Measurements from ENCODE around the gene KIDINS220.

Gene KIDINS220

DNA sequence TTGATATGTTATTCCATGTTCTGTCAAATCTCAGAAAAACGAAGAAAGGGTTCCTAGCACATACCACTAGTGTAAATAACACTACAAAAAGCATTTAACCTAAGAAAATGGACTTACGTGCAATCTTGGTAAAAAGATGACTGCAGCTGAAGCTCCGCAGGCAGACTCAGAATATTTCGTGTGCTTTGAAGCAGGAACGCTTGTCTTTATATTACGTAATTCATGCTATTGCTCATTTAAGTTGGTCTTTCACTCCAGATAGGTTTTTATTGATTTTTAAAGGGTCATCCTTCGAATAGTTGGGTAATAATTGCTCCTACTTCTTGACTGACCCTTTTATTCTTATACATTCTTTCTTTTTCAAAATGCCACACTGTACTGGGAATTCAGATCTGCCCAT, 111.6 kb downstream of the KIDINS220 start:
- Histone ChIP-seq H3K4ac (ENCODE audit: low read depth in 1 of 2, low read length in 2 of 2) (no peak overlapping the region), H3K14ac (ENCODE audit: low read length in 2 of 2) (no peak overlapping the region), H3K23ac (ENCODE audit: low read length in 2 of 2) (no peak overlapping the region), H2BK15ac (ENCODE audit: low read depth, poor library complexity, severe bottlenecking) (no peak overlapping the region), H3K79me1 (replicated peaks; ENCODE audit: low read length, poor library complexity, severe bottlenecking) (peaks cover 4% of the 10 kb centered on the region), H4K91ac (ENCODE audit: low read length) (no peak overlapping the region), H3K9ac (ENCODE audit: low read length) (no peak overlapping the region), H3K36me3 (ENCODE audit: control insufficient read depth in 1 of 2, insufficient read depth in 2 of 2, low read depth in 1 of 2, low read length in 2 of 2) (peaks cover 24 to 42% of the 10 kb centered on the region in 2 experiments), H2AFZ (ENCODE audit: low read depth, low read length) (no peak overlapping the region), H3K9me3 (ENCODE audit: control insufficient read depth, low read length) (no peaks in the 10 kb centered on the region), H2BK5ac (ENCODE audit: low read depth, low read length, poor library complexity, severe bottlenecking) (no peak overlapping the region), H3K4me2 (ENCODE audit: low read length, poor library complexity, severe bottlenecking) (no peak overlapping the region), H4K8ac (ENCODE audit: low read length) (no peak overlapping the region), H2AK5ac (ENCODE audit: low read length, severe bottlenecking) (no peak overlapping the region), H2BK120ac (ENCODE audit: low read depth, low read length) (no peak overlapping the region), H3K18ac (ENCODE audit: low read depth in 1 of 2, low read length in 2 of 2) (no peak overlapping the region), H3K27me3 (ENCODE audit: control insufficient read depth in 1 of 2, insufficient read depth in 1 of 2, low read length in 2 of 2) (no peaks in the 10 kb centered on the region), H3K4me3 (ENCODE audit: insufficient read depth in 1 of 2, low read depth in 1 of 2, low read length in 2 of 2) (no peak overlapping the region), H3K27ac (ENCODE audit: low read length, poor library complexity, severe bottlenecking) (no peak overlapping the region), H3K4me1 (ENCODE audit: control insufficient read depth, insufficient read depth, low read depth, low read length) (peaks cover 3% of the 10 kb centered on the region), H2BK12ac (ENCODE audit: low read length in 2 of 2) (no peak overlapping the region)
- WGBS = 95% methylated on average over 7 of the region's 7 CpGs
- no peak for DNase-seq

DNA sequence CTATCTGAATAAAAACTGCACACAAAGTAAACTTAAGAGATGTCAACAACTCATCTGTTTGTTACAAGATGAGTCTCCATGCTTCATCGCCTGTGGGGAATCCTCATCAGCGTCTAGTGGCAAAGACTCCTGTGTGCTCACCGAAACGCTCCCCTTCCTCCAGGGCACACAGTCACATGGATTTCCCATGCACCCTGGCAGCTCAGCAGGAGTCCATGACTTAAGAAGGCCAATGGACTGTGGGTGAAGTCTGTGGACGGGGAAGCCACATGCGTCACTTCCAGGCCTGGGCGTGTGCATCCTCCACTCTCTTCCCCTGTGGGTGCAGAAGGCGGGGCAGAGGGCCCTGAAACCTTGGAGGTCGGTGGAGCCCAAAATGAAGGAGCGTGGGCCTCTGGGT, 114.4 kb downstream of the KIDINS220 start:
- H3K23ac ChIP-seq (ENCODE audit: low read length in 2 of 2) = no peak overlapping the region

DNA sequence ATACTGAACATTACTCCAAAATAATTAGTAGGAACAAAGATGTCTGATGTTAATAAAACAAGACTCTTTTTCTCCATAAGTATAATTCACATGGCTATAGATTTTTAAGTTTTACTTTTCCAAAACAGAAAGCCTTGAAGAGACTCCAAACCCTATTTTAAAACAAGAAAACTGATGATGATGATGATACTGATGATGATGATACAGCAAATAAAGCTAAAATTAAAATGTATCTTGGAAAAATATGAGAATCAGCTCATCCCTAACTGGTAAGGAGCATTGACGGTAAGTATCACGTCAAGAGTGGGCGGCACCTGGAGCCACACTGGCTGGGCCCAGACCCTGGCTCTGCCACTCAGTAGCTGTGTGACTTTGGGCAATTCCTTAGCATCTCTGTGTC, 116.0 kb downstream of the KIDINS220 start:
- H3K14ac ChIP-seq (ENCODE audit: low read length in 2 of 2) = no peak overlapping the region
- H3K27ac ChIP-seq (ENCODE audit: low read length, poor library complexity, severe bottlenecking) = no peak overlapping the region
- no peak overlapping the region for H2AFZ ChIP-seq (ENCODE audit: low read depth, low read length)
- no peak overlapping the region for H3K4ac ChIP-seq (ENCODE audit: low read depth in 1 of 2, low read length in 2 of 2)
- WGBS = 97% methylated on average over 3 of the region's 3 CpGs
- no peak overlapping the region for H3K9ac ChIP-seq (ENCODE audit: low read length)
- H3K23ac ChIP-seq (ENCODE audit: low read length in 2 of 2) = no peak overlapping the region
- H3K4me1 ChIP-seq (ENCODE audit: control insufficient read depth, insufficient read depth, low read depth, low read length) = peaks cover 5% of the 10 kb centered on the region
- H3K36me3 ChIP-seq (ENCODE audit: control insufficient read depth in 1 of 2, insufficient read depth in 2 of 2, low read depth in 1 of 2, low read length in 2 of 2) = peaks cover under 1 to 3% of the 10 kb centered on the region in 2 experiments
- H2BK12ac ChIP-seq (ENCODE audit: low read length in 2 of 2) = no peak overlapping the region
- no peak overlapping the region for H2BK5ac ChIP-seq (ENCODE audit: low read depth, low read length, poor library complexity, severe bottlenecking)
- no peak for DNase-seq
- H3K27me3 ChIP-seq (ENCODE audit: control insufficient read depth in 1 of 2, insufficient read depth in 1 of 2, low read length in 2 of 2) = no peaks in the 10 kb centered on the region
- no peak overlapping the region for H3K4me2 ChIP-seq (ENCODE audit: low read length, poor library complexity, severe bottlenecking)
- H4K8ac ChIP-seq (ENCODE audit: low read length) = no peak overlapping the region
- H4K91ac ChIP-seq (ENCODE audit: low read length) = no peak overlapping the region
- H2BK120ac ChIP-seq (ENCODE audit: low read depth, low read length) = no peak overlapping the region
- no peak overlapping the region for H3K18ac ChIP-seq (ENCODE audit: low read depth in 1 of 2, low read length in 2 of 2)
- no peak overlapping the region for H2AK5ac ChIP-seq (ENCODE audit: low read length, severe bottlenecking)
- no peaks in the 10 kb centered on the region for H3K79me1 ChIP-seq (replicated peaks; ENCODE audit: low read length, poor library complexity, severe bottlenecking)
- H2BK15ac ChIP-seq (ENCODE audit: low read depth, poor library complexity, severe bottlenecking) = no peak overlapping the region
- H3K4me3 ChIP-seq (ENCODE audit: insufficient read depth in 1 of 2, low read depth in 1 of 2, low read length in 2 of 2) = no peak overlapping the region
- H3K9me3 ChIP-seq (ENCODE audit: control insufficient read depth, low read length) = peaks cover 1% of the 10 kb centered on the region

More for the DNA sequence above, 114.4 kb downstream of the KIDINS220 start:
- no peak overlapping the region for H4K8ac ChIP-seq (ENCODE audit: low read length)
- H2BK5ac ChIP-seq (ENCODE audit: low read depth, low read length, poor library complexity, severe bottlenecking) = no peak overlapping the region
- H3K79me1 ChIP-seq (replicated peaks; ENCODE audit: low read length, poor library complexity, severe bottlenecking) = no peaks in the 10 kb centered on the region
- no peak overlapping the region for H3K18ac ChIP-seq (ENCODE audit: low read depth in 1 of 2, low read length in 2 of 2)
- no peak for DNase-seq
- no peaks in the 10 kb centered on the region for H3K27me3 ChIP-seq (ENCODE audit: control insufficient read depth in 1 of 2, insufficient read depth in 1 of 2, low read length in 2 of 2)
- no peak overlapping the region for H4K91ac ChIP-seq (ENCODE audit: low read length)
- H2AK5ac ChIP-seq (ENCODE audit: low read length, severe bottlenecking) = no peak overlapping the region
- H3K36me3 ChIP-seq (ENCODE audit: control insufficient read depth in 1 of 2, insufficient read depth in 2 of 2, low read depth in 1 of 2, low read length in 2 of 2) = peaks cover 9 to 17% of the 10 kb centered on the region in 2 experiments
- no peak overlapping the region for H3K27ac ChIP-seq (ENCODE audit: low read length, poor library complexity, severe bottlenecking)
- no peak overlapping the region for H3K4ac ChIP-seq (ENCODE audit: low read depth in 1 of 2, low read length in 2 of 2)
- 96% methylated on average over 7 of the region's 10 CpGs for WGBS
- H2BK120ac ChIP-seq (ENCODE audit: low read depth, low read length) = no peak overlapping the region
- H3K4me2 ChIP-seq (ENCODE audit: low read length, poor library complexity, severe bottlenecking) = no peak overlapping the region
- no peak overlapping the region for H2BK12ac ChIP-seq (ENCODE audit: low read length in 2 of 2)
- H2AFZ ChIP-seq (ENCODE audit: low read depth, low read length) = no peak overlapping the region
- H2BK15ac ChIP-seq (ENCODE audit: low read depth, poor library complexity, severe bottlenecking) = no peak overlapping the region
- H3K14ac ChIP-seq (ENCODE audit: low read length in 2 of 2) = no peak overlapping the region
- H3K4me1 ChIP-seq (ENCODE audit: control insufficient read depth, insufficient read depth, low read depth, low read length) = peaks cover 5% of the 10 kb centered on the region
- no peak overlapping the region for H3K9ac ChIP-seq (ENCODE audit: low read length)
- H3K4me3 ChIP-seq (ENCODE audit: insufficient read depth in 1 of 2, low read depth in 1 of 2, low read length in 2 of 2) = no peak overlapping the region
- no peaks in the 10 kb centered on the region for H3K9me3 ChIP-seq (ENCODE audit: control insufficient read depth, low read length)

DNA sequence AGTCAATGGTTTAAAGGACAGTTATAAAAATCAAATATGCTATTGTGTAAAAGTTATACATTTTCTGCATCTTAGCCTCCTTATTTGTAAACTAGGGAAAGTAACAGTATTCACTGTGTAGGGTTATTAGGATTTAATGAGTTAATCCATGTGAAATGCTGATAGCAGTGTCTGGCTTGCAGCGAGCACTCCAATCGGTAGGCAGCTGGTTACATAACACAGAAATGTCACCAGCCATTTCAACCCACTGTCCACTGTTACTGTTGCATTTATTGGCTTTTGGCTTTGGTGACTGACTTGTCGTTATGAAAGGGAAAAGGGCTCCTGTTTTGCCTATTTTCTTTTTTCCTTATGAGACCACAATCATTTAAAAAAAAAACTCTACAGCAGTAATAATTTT, 116.7 kb downstream of the KIDINS220 start:
- Histone ChIP-seq H3K9me3 (ENCODE audit: control insufficient read depth, low read length) (peaks cover 3% of the 10 kb centered on the region), H3K4ac (ENCODE audit: low read depth in 1 of 2, low read length in 2 of 2) (no peak overlapping the region), H2BK120ac (ENCODE audit: low read depth, low read length) (no peak overlapping the region), H3K4me1 (ENCODE audit: control insufficient read depth, insufficient read depth, low read depth, low read length) (peaks cover 5% of the 10 kb centered on the region), H2AK5ac (ENCODE audit: low read length, severe bottlenecking) (no peak overlapping the region), H2BK12ac (ENCODE audit: low read length in 2 of 2) (no peak overlapping the region), H2BK5ac (ENCODE audit: low read depth, low read length, poor library complexity, severe bottlenecking) (no peak overlapping the region), H2AFZ (ENCODE audit: low read depth, low read length) (no peak overlapping the region), H4K91ac (ENCODE audit: low read length) (no peak overlapping the region), H3K36me3 (ENCODE audit: control insufficient read depth in 1 of 2, insufficient read depth in 2 of 2, low read depth in 1 of 2, low read length in 2 of 2) (no peaks in the 10 kb centered on the region), H3K27me3 (ENCODE audit: control insufficient read depth in 1 of 2, insufficient read depth in 1 of 2, low read length in 2 of 2) (no peaks in the 10 kb centered on the region), H3K23ac (ENCODE audit: low read length in 2 of 2) (no peak overlapping the region), H3K4me2 (ENCODE audit: low read length, poor library complexity, severe bottlenecking) (no peak overlapping the region), H3K79me1 (replicated peaks; ENCODE audit: low read length, poor library complexity, severe bottlenecking) (no peaks in the 10 kb centered on the region), H2BK15ac (ENCODE audit: low read depth, poor library complexity, severe bottlenecking) (no peak overlapping the region), H3K14ac (ENCODE audit: low read length in 2 of 2) (no peak overlapping the region), H3K27ac (ENCODE audit: low read length, poor library complexity, severe bottlenecking) (no peak overlapping the region), H3K4me3 (ENCODE audit: insufficient read depth in 1 of 2, low read depth in 1 of 2, low read length in 2 of 2) (no peak overlapping the region), H3K9ac (ENCODE audit: low read length) (no peak overlapping the region), H3K18ac (ENCODE audit: low read depth in 1 of 2, low read length in 2 of 2) (no peak overlapping the region), H4K8ac (ENCODE audit: low read length) (no peak overlapping the region)
- DNase-seq = no peak
- WGBS = 100% methylated on average over 2 of the region's 3 CpGs
